Gastroesophageal sphincter (tissue), 4 donors: ENCODE measurements around the gene MYO1B. TPM values are rescaled to one million over a fixed set of nuclear protein-coding genes. Genes with fewer than 3 reads are reported as not detected.

Experiments used
- ATAC-seq: fragments of 150-250 bp; one replicate; pipeline ENCODE4 v1.9.1; 2016; ENCODE audit warnings: mild to moderate bottlenecking, moderate library complexity
- H3K27ac ChIP-seq, 4 donors: fragments of 200-600 bp; sonication (generic) in 3 of 4; 1 replicate in 3 of 4; 2 replicates in 1 of 4; pipeline ENCODE4 v1.5.1; 2016 to 2019
- H3K27me3 ChIP-seq: fragments of 200-600 bp; sonication (generic); one replicate; pipeline ENCODE4 v1.5.1; 2019
- H3K36me3 ChIP-seq, 2 donors: fragments of 200-600 bp; sonication (generic); one replicate each; pipeline ENCODE4 v1.5.1; 2019; ENCODE audit warnings: control low read depth in 1 of 2
- H3K4me1 ChIP-seq, 3 donors: fragments of 200-600 bp; sonication (generic); 1 replicate in 2 of 3; 2 replicates in 1 of 3; pipeline ENCODE4 v1.5.1; 2016 to 2019; ENCODE audit warnings: control low read depth in 2 of 3
- H3K4me3 ChIP-seq, 2 donors: fragments of 200-600 bp; sonication (generic); one replicate each; pipeline ENCODE4 v1.5.1; 2019; ENCODE audit warnings: mild to moderate bottlenecking in 1 of 2, moderate library complexity in 1 of 2
- H3K9me3 ChIP-seq, 3 donors: fragments of 200-600 bp; sonication (generic); one replicate each; pipeline ENCODE4 v1.5.1; 2017 to 2019; ENCODE audit warnings: control low read depth in 2 of 3
- CTCF ChIP-seq, 4 experiments: fragments of 200-600 bp in 2 of 4; fragments of 450-650 bp in 2 of 4; sonication (generic) in 1 of 4; IDR thresholded peaks; one replicate each; pipeline ENCODE4 v1.5.1; 2017 to 2019; ENCODE audit warnings: antibody characterized with exemption in 4 of 4, mild to moderate bottlenecking in 2 of 4, moderate library complexity in 2 of 4
- EP300 ChIP-seq: sonication (generic); formaldehyde crosslinking; IDR thresholded peaks from one replicate; pipeline ENCODE4 v1.6.1; 2017; ENCODE audit warnings: antibody characterized with exemption, mild to moderate bottlenecking
- POLR2A ChIP-seq, 2 donors: fragments of 450-650 bp; IDR thresholded peaks; one replicate each; pipeline ENCODE4 v1.6.1; 2017; ENCODE audit warnings: antibody characterized with exemption in 2 of 2, mild to moderate bottlenecking in 2 of 2, moderate library complexity in 1 of 2
- POLR2AphosphoS5 ChIP-seq: sonication (generic); formaldehyde crosslinking; IDR thresholded peaks from one replicate; pipeline ENCODE4 v1.6.1; 2017; ENCODE audit warnings: antibody characterized with exemption
- WGBS, 2 donors: methylation state at CpG; one replicate each; pipeline ENCODE4 v1.1.5; 2018; ENCODE audit warnings: low coverage in 1 of 2; 5-methylcytosine and 5-hydroxymethylcytosine counted together
- total RNA-seq, 4 donors: library from RNA; depleted of rRNA; stranded (reverse); fragments of >200 nt; gene quantifications; one replicate each; pipeline ENCODE4 v1.1.0, GENCODE V29; 2016

The MYO1B gene
- total RNA-seq, 4 donors from 2014 or later, result 17.3 to 45.0 (median 21.0) TPM

- peaks cover 0 to 13% (median 0%) of the 10 kb centered on the region in 3 donors for H3K9me3 ChIP-seq
- H3K36me3 ChIP-seq, result no peaks in the 10 kb centered on the region
- TF ChIP-seq CTCF (IDR thresholded peaks at IDR 0.05) (no peak), EP300 (no peak), POLR2A (IDR thresholded peaks at IDR 0.05) (no peak), POLR2AphosphoS5 (no peak)
- no peaks in the 10 kb centered on the region for H3K4me1 ChIP-seq
- no peaks in the 10 kb centered on the region for H3K27me3 ChIP-seq
- ATAC-seq, result no peak
- no peak overlapping the region for H3K27ac ChIP-seq
- H3K4me3 ChIP-seq, result no peak overlapping the region
These were observed 33.1 kb upstream of the MYO1B start for GRCh38 chr2:191212119-191212518.

GRCh38 chr2:191213333-191213732, 31.9 kb upstream of the MYO1B start:
- H3K4me1 ChIP-seq, result no peaks in the 10 kb centered on the region
- H3K36me3 ChIP-seq, result no peaks in the 10 kb centered on the region
- no peak for ATAC-seq
- H3K27ac ChIP-seq, result no peak overlapping the region
- H3K9me3 ChIP-seq, result peaks cover 0 to 13% (median 0%) of the 10 kb centered on the region in 3 donors
- TF ChIP-seq POLR2A (IDR thresholded peaks at IDR 0.05) (no peak), CTCF (IDR thresholded peaks at IDR 0.05) (no peak), EP300 (no peak), POLR2AphosphoS5 (no peak)
- no peaks in the 10 kb centered on the region for H3K27me3 ChIP-seq
- H3K4me3 ChIP-seq, result no peak overlapping the region

- 85 to 90% methylated on average over 1 of the region's 1 CpG for WGBS, 2 donors
- H3K4me3 ChIP-seq, result no peak overlapping the region
These were observed 30.0 kb upstream of the MYO1B start for GRCh38 chr2:191215230-191215629.

GRCh38 chr2:191215666-191216065, 29.5 kb upstream of the MYO1B start:
- Histone ChIP-seq H3K4me3 (no peak overlapping the region), H3K27me3 (no peaks in the 10 kb centered on the region), H3K9me3 (peaks cover 0 to 9% (median 0%) of the 10 kb centered on the region in 3 donors), H3K27ac (no peak overlapping the region), H3K36me3 (no peaks in the 10 kb centered on the region), H3K4me1 (no peaks in the 10 kb centered on the region)
- TF ChIP-seq POLR2AphosphoS5, result no peak
- TF ChIP-seq EP300, result no peak
- TF ChIP-seq CTCF (IDR thresholded peaks at IDR 0.05), result no peak
- TF ChIP-seq POLR2A (IDR thresholded peaks at IDR 0.05), result no peak
- ATAC-seq, result no peak

More at GRCh38 chr2:191215230-191215629, 30.0 kb upstream of the MYO1B start:
- Histone ChIP-seq H3K4me1 (no peaks in the 10 kb centered on the region), H3K27me3 (no peaks in the 10 kb centered on the region), H3K27ac (no peak overlapping the region), H3K9me3 (peaks cover 0 to 11% (median 0%) of the 10 kb centered on the region in 3 donors), H3K36me3 (no peaks in the 10 kb centered on the region)
- no peak for TF ChIP-seq POLR2AphosphoS5
- no peak for TF ChIP-seq EP300
- TF ChIP-seq POLR2A (IDR thresholded peaks at IDR 0.05), result no peak
- TF ChIP-seq CTCF (IDR thresholded peaks at IDR 0.05), result no peak
- no peak for ATAC-seq

- no peaks in the 10 kb centered on the region for H3K9me3 ChIP-seq
- no peaks in the 10 kb centered on the region for H3K27me3 ChIP-seq
- TF ChIP-seq CTCF (IDR thresholded peaks at IDR 0.05) (no peak), POLR2AphosphoS5 (no peak), EP300 (no peak), POLR2A (IDR thresholded peaks at IDR 0.05) (no peak)
- H3K36me3 ChIP-seq, result no peaks in the 10 kb centered on the region
- ATAC-seq, result no peak
- H3K4me1 ChIP-seq, result peaks cover 0 to 2% (median 0%) of the 10 kb centered on the region in 3 donors
- no peak overlapping the region for H3K27ac ChIP-seq
- WGBS, 2 donors, result 35 to 43% methylated on average over 1 of the region's 1 CpG
- no peak overlapping the region for H3K4me3 ChIP-seq
These were observed 27.6 kb upstream of the MYO1B start for GRCh38 chr2:191217580-191217979.
